ENCODE data around the gene SLC2A10. TPM values are rescaled to one million over a fixed set of nuclear protein-coding genes. Genes with fewer than 3 reads are reported as not detected.

SLC2A10 gene
- total RNA-seq, 3 donors from 2014 or later (not counting 1 experiment from before 2014, with no cell fraction given): 0.26 to 2.2 (median 0.79) TPM

DNA sequence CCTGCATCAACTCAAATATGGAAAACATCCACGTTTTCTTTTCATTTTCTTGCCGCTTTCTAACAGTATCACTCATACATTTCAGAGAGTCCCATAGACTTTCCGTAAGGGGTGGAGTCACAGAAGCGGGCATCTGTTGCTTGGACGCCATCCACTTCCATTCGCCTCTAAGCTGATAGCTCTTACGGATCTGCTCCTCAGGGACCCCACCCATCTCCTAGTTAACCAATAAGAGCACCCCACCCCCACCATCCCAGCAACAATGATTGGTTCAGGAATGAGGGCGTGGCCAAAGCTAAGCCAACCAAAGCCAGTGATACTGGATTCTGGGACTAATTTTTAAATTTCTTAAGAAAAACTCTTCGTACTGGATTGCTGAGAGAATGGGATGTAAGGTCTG lies 42.4 kb downstream of the SLC2A10 start:
- intact Hi-C loops (cut with micrococcal nuclease): no loop called here
- H3K9me3 ChIP-seq (ENCODE audit: control insufficient read depth, insufficient read depth, low read length): no peaks in the 10 kb centered on the region
- no peak overlapping the region for H3K4me3 Mint-ChIP-seq
- no peak for ATAC-seq
- no peak overlapping the region for H3K27ac ChIP-seq (ENCODE audit: low read length)
- H3K36me3 ChIP-seq (ENCODE audit: control insufficient read depth, insufficient read depth, low read length): no peaks in the 10 kb centered on the region
- H3K9me3 Mint-ChIP-seq: no peaks in the 10 kb centered on the region
- H3K4me1 ChIP-seq (ENCODE audit: control insufficient read depth, insufficient read depth, low read length): no peaks in the 10 kb centered on the region
- DNase-seq: no peak
- H3K27me3 ChIP-seq (ENCODE audit: control insufficient read depth, insufficient read depth, low read length): no peaks in the 10 kb centered on the region
- peaks cover 0 to 5% of the 10 kb centered on the region in 2 donors for H3K4me1 Mint-ChIP-seq
- H3K4me3 ChIP-seq (ENCODE audit: low read length): no peak overlapping the region
- no peaks in the 10 kb centered on the region for H3K36me3 Mint-ChIP-seq
- peaks cover 20 to 36% of the 10 kb centered on the region in 2 donors for H3K27me3 Mint-ChIP-seq (ENCODE audit: low read depth in 2 of 2)
- WGBS (ENCODE audit: insufficient coverage): 85% methylated on average over 9 of the region's 9 CpGs
- no peak overlapping the region for H3K27ac Mint-ChIP-seq
- TF ChIP-seq, protein P1, sequence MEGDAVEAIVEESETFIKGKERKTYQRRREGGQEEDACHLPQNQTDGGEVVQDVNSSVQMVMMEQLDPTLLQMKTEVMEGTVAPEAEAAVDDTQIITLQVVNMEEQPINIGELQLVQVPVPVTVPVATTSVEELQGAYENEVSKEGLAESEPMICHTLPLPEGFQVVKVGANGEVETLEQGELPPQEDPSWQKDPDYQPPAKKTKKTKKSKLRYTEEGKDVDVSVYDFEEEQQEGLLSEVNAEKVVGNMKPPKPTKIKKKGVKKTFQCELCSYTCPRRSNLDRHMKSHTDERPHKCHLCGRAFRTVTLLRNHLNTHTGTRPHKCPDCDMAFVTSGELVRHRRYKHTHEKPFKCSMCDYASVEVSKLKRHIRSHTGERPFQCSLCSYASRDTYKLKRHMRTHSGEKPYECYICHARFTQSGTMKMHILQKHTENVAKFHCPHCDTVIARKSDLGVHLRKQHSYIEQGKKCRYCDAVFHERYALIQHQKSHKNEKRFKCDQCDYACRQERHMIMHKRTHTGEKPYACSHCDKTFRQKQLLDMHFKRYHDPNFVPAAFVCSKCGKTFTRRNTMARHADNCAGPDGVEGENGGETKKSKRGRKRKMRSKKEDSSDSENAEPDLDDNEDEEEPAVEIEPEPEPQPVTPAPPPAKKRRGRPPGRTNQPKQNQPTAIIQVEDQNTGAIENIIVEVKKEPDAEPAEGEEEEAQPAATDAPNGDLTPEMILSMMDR (IDR thresholded peaks at IDR 0.05): no peak

DNA sequence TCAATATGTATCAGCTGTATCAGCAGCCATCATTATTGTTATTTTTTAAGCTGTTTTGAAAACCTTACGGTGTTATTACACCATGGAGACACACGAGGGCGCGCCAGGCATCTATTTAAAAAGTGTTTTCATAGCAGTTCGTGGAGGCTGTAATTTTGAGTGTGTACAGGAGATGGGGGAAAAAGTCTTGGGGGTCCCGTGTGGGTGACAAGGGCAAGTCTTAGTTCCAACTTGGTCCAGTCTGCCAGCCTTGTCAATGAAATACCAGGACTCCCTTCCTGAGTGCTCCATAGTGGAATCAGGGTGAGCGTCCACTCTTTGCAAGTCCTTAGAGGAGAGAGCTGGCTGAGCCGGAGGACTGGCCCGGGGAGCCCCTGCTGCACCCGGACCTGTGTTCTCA lies 43.3 kb downstream of the SLC2A10 start:
- Mint-ChIP-seq H3K4me3 (no peak overlapping the region), H3K27me3 (ENCODE audit: low read depth in 2 of 2) (peaks cover 14 to 28% of the 10 kb centered on the region in 2 donors), H3K36me3 (no peaks in the 10 kb centered on the region), H3K9me3 (no peaks in the 10 kb centered on the region), H3K27ac (no peak overlapping the region), H3K4me1 (peaks cover 0 to 5% of the 10 kb centered on the region in 2 donors)
- H3K9me3 ChIP-seq (ENCODE audit: control insufficient read depth, insufficient read depth, low read length): no peaks in the 10 kb centered on the region
- ATAC-seq (peak; percentile 45 to 58 (median 52)), DNase-seq (peak; percentile 31 to 62)
- no peaks in the 10 kb centered on the region for H3K4me1 ChIP-seq (ENCODE audit: control insufficient read depth, insufficient read depth, low read length)
- intact Hi-C loops (cut with micrococcal nuclease): no loop called here
- H3K27ac ChIP-seq (ENCODE audit: low read length): no peak overlapping the region
- no peaks in the 10 kb centered on the region for H3K36me3 ChIP-seq (ENCODE audit: control insufficient read depth, insufficient read depth, low read length)
- no peak overlapping the region for H3K4me3 ChIP-seq (ENCODE audit: low read length)
- H3K27me3 ChIP-seq (ENCODE audit: control insufficient read depth, insufficient read depth, low read length): no peaks in the 10 kb centered on the region
- TF ChIP-seq, protein P1 (IDR thresholded peaks at IDR 0.05): peak; percentile 82
- WGBS (ENCODE audit: insufficient coverage): 23% methylated on average over 10 of the region's 10 CpGs

DNA sequence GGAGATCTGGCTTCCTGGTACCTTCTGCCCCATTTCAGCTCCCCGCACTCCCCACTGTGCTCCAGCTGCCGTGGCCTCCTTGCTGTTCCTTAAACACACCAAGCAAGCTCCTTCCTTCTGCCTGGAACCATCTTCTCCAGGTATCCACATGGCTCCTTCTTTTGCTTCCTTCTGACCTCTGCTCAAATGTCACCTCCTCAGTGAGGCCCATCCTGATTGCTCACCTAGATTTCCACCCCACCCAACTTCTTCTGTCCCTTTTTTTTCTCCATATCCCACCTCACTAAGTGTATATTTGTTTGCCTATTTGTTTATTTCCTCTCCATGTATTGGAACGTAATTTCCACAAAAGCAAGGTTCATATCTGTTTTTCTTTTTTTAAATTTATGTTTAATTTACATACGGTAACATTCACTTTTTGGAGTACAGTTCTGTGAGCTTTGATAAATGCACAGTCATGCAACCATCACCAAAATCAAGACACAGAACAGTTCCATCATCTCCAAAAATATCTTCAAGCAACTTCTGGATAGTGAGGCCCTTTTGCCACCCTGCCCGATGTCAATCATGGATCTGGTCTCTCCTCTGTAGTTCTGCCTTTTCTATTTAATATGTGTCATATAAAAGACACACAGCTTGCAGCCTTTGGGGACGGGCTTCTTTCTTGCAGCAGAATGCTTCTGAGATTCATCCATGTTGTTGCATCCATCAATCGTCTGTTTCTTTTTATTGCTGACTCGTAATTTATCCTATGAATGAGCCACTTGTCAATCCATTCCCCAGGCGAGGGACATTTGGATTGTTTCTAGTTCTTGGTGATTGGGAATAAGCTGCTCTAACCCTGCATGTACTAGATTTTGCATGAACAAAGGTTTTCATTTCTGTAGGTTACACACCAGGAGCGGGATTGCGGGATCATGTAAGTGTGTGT lies 46.3 kb downstream of the SLC2A10 start:
- Mint-ChIP-seq H3K27me3 (ENCODE audit: low read depth in 2 of 2) (peaks cover 8 to 16% of the 10 kb centered on the region in 2 donors), H3K36me3 (no peaks in the 10 kb centered on the region), H3K27ac (no peak overlapping the region), H3K4me1 (peaks cover 0 to 9% of the 10 kb centered on the region in 2 donors), H3K4me3 (no peak overlapping the region), H3K9me3 (no peaks in the 10 kb centered on the region)
- TF ChIP-seq, protein P1 (IDR thresholded peaks at IDR 0.05): no peak
- H3K9me3 ChIP-seq (ENCODE audit: control insufficient read depth, insufficient read depth, low read length): no peaks in the 10 kb centered on the region
- DNase-seq (no peak), ATAC-seq (no peak)
- H3K27ac ChIP-seq (ENCODE audit: low read length): no peak overlapping the region
- H3K4me1 ChIP-seq (ENCODE audit: control insufficient read depth, insufficient read depth, low read length): no peaks in the 10 kb centered on the region
- H3K4me3 ChIP-seq (ENCODE audit: low read length): no peak overlapping the region
- H3K27me3 ChIP-seq (ENCODE audit: control insufficient read depth, insufficient read depth, low read length): no peaks in the 10 kb centered on the region
- WGBS (ENCODE audit: insufficient coverage): 93% methylated on average over 9 of the region's 11 CpGs
- H3K36me3 ChIP-seq (ENCODE audit: control insufficient read depth, insufficient read depth, low read length): no peaks in the 10 kb centered on the region
- intact Hi-C loops (cut with micrococcal nuclease): no loop called here

All from natural killer cell (primary cell).